H1 (cell line): Measurements from ENCODE around the gene AHI1. TPM values are rescaled to one million over a fixed set of nuclear protein-coding genes. Genes with fewer than 3 reads are reported as not detected.

Experiments
- ATF3 ChIP-seq: IDR thresholded peaks from 2 replicates; pipeline ENCODE4 v1.6.1; 2011; ENCODE audit warnings: low read depth, mild to moderate bottlenecking, low read length; ENCODE audit not compliant: insufficient read depth
- polyA plus RNA-seq, 7 experiments: library from polyadenylated mRNA; depleted of rRNA in 3 of 7; stranded (reverse) in 5 of 7; unstranded in 2 of 7; fragments of >200 nt in 5 of 7; fragments of 200-250 nt in 2 of 7; gene quantifications; 1 replicate in 5 of 7; 2 replicates in 1 of 7; 4 replicates in 1 of 7; pipeline versions ENCODE4 v1.2.1 to v1.2.3, GENCODE V29; 2011 to 2013; ENCODE audit warnings: missing spikeins in 2 of 7, mixed read lengths in 2 of 7
- total RNA-seq: library from RNA; stranded (reverse); fragmentation: NEBNext Ultra II Directional; extraction: Animal tissue kit (Norgen Biotek cat#: 25700); gene quantifications from 2 replicates; pipeline ENCODE4 v1.2.1, GENCODE V29; 2021
- TF ChIP-seq, protein P1 (sequence below): fragments of 300-600 bp; sonication (generic); IDR thresholded peaks from 2 replicates; pipeline ENCODE4 v1.7.1; 2012; ENCODE audit warnings: low read length, moderate library complexity, mild to moderate bottlenecking, inconsistent platforms; ENCODE audit not compliant: insufficient replicate concordance

The AHI1 gene
- total and polyA plus RNA-seq, 2 of the 8 experiments (the other 6 are each of a cell fraction or from before 2014, with no cell fraction given) = 4.2 to 19.6 TPM

DNA sequence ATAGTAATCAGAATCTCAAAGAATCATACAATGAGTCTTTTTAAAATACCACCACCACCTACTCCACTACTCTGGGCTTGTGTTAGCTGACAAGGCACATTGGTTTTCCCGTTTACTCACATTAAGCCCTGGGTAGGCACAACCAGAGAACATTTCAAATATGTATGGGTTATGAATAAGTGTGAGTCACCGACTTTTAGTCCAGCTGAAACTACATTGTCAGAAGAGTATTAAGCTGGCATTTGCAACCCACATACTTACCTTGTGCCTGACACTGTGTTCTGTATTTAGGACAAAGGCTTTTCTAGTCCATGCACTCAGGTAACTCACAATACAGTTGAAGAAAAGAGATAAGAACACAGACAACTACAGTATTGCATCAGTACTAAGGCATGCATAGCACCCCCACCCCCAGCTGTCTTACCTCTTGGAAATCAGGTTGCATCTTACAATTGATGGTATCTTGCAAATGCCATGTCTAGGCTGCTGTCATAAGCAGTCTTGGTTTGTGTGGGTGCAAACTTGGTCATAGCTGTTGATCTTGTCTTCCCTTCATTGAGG, 40.3 kb upstream of the AHI1 start (continued):
- TF ChIP-seq, protein P1, sequence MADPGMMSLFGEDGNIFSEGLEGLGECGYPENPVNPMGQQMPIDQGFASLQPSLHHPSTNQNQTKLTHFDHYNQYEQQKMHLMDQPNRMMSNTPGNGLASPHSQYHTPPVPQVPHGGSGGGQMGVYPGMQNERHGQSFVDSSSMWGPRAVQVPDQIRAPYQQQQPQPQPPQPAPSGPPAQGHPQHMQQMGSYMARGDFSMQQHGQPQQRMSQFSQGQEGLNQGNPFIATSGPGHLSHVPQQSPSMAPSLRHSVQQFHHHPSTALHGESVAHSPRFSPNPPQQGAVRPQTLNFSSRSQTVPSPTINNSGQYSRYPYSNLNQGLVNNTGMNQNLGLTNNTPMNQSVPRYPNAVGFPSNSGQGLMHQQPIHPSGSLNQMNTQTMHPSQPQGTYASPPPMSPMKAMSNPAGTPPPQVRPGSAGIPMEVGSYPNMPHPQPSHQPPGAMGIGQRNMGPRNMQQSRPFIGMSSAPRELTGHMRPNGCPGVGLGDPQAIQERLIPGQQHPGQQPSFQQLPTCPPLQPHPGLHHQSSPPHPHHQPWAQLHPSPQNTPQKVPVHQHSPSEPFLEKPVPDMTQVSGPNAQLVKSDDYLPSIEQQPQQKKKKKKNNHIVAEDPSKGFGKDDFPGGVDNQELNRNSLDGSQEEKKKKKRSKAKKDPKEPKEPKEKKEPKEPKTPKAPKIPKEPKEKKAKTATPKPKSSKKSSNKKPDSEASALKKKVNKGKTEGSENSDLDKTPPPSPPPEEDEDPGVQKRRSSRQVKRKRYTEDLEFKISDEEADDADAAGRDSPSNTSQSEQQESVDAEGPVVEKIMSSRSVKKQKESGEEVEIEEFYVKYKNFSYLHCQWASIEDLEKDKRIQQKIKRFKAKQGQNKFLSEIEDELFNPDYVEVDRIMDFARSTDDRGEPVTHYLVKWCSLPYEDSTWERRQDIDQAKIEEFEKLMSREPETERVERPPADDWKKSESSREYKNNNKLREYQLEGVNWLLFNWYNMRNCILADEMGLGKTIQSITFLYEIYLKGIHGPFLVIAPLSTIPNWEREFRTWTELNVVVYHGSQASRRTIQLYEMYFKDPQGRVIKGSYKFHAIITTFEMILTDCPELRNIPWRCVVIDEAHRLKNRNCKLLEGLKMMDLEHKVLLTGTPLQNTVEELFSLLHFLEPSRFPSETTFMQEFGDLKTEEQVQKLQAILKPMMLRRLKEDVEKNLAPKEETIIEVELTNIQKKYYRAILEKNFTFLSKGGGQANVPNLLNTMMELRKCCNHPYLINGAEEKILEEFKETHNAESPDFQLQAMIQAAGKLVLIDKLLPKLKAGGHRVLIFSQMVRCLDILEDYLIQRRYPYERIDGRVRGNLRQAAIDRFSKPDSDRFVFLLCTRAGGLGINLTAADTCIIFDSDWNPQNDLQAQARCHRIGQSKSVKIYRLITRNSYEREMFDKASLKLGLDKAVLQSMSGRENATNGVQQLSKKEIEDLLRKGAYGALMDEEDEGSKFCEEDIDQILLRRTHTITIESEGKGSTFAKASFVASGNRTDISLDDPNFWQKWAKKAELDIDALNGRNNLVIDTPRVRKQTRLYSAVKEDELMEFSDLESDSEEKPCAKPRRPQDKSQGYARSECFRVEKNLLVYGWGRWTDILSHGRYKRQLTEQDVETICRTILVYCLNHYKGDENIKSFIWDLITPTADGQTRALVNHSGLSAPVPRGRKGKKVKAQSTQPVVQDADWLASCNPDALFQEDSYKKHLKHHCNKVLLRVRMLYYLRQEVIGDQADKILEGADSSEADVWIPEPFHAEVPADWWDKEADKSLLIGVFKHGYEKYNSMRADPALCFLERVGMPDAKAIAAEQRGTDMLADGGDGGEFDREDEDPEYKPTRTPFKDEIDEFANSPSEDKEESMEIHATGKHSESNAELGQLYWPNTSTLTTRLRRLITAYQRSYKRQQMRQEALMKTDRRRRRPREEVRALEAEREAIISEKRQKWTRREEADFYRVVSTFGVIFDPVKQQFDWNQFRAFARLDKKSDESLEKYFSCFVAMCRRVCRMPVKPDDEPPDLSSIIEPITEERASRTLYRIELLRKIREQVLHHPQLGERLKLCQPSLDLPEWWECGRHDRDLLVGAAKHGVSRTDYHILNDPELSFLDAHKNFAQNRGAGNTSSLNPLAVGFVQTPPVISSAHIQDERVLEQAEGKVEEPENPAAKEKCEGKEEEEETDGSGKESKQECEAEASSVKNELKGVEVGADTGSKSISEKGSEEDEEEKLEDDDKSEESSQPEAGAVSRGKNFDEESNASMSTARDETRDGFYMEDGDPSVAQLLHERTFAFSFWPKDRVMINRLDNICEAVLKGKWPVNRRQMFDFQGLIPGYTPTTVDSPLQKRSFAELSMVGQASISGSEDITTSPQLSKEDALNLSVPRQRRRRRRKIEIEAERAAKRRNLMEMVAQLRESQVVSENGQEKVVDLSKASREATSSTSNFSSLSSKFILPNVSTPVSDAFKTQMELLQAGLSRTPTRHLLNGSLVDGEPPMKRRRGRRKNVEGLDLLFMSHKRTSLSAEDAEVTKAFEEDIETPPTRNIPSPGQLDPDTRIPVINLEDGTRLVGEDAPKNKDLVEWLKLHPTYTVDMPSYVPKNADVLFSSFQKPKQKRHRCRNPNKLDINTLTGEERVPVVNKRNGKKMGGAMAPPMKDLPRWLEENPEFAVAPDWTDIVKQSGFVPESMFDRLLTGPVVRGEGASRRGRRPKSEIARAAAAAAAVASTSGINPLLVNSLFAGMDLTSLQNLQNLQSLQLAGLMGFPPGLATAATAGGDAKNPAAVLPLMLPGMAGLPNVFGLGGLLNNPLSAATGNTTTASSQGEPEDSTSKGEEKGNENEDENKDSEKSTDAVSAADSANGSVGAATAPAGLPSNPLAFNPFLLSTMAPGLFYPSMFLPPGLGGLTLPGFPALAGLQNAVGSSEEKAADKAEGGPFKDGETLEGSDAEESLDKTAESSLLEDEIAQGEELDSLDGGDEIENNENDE = no peak
- TF ChIP-seq ATF3 = 0 out of 2 replicates have a peak, but pooled peaks have one; percentile 10
